Trophoblast cell (in vitro differentiated cells and primary cell): ENCODE measurements around the gene TMEM209.
"Not testable (repeated sequence)": the region's sequence is repeated elsewhere in the genome, so short reads cannot be mapped to it uniquely, and the experiment has no call there.

Experiments used
- DNase-seq, 2 donors: peaks; one replicate each; pipeline ENCODE4 v3.0.0-alpha.2; 2016
- H2AFZ ChIP-seq: 2 replicates; pipeline ENCODE4 v1.6.1; 2013; ENCODE audit warnings: low read length, moderate library complexity, mild to moderate bottlenecking; ENCODE audit not compliant: insufficient read depth, poor library complexity
- H2AK5ac ChIP-seq: 2 replicates; pipeline ENCODE4 v1.6.1; 2013; ENCODE audit warnings: mild to moderate bottlenecking, low read length
- H2BK120ac ChIP-seq: 2 replicates; pipeline ENCODE4 v1.6.1; 2013; ENCODE audit warnings: low read length, mild to moderate bottlenecking, moderate library complexity; ENCODE audit not compliant: insufficient read depth, poor library complexity
- H2BK12ac ChIP-seq: 2 replicates; pipeline ENCODE4 v1.6.1; 2013; ENCODE audit warnings: mild to moderate bottlenecking, low read length, moderate library complexity
- H2BK5ac ChIP-seq: 2 replicates; pipeline ENCODE4 v1.6.1; 2013; ENCODE audit warnings: low read length, low read depth, moderate library complexity, mild to moderate bottlenecking; ENCODE audit not compliant: poor library complexity
- H3K14ac ChIP-seq: 2 replicates; pipeline ENCODE4 v1.6.1; 2013; ENCODE audit warnings: mild to moderate bottlenecking, low read length
- H3K18ac ChIP-seq: 2 replicates; pipeline ENCODE4 v1.6.1; 2013; ENCODE audit warnings: mild to moderate bottlenecking, low read length
- H3K23ac ChIP-seq: 2 replicates; pipeline ENCODE4 v1.6.1; 2013; ENCODE audit warnings: low read length
- H3K27ac ChIP-seq: 2 replicates; pipeline ENCODE4 v1.5.1; 2013; ENCODE audit warnings: low read depth, mild to moderate bottlenecking, inconsistent platforms, low read length, moderate library complexity
- H3K27me3 ChIP-seq: 2 replicates; pipeline ENCODE4 v1.6.1; 2013; ENCODE audit warnings: inconsistent platforms, mild to moderate bottlenecking, low read length, moderate library complexity; ENCODE audit not compliant: insufficient read depth
- H3K36me3 ChIP-seq, 2 experiments: 1 replicate in 1 of 2; 2 replicates in 1 of 2; pipeline ENCODE4 v1.6.1; 2013; ENCODE audit warnings: low read length in 2 of 2, mild to moderate bottlenecking in 2 of 2, moderate library complexity in 1 of 2; ENCODE audit not compliant: insufficient read depth in 2 of 2, control insufficient read depth in 1 of 2
- H3K4ac ChIP-seq: 2 replicates; pipeline ENCODE4 v1.6.1; 2013; ENCODE audit warnings: low read depth, mild to moderate bottlenecking, low read length, moderate library complexity
- H3K4me1 ChIP-seq, 2 experiments: 1 replicate in 1 of 2; 2 replicates in 1 of 2; pipeline ENCODE4 v1.6.1; 2013; ENCODE audit warnings: low read length in 2 of 2, mild to moderate bottlenecking in 2 of 2, moderate library complexity in 1 of 2; ENCODE audit not compliant: insufficient read depth in 2 of 2, control insufficient read depth in 1 of 2
- H3K4me2 ChIP-seq: 2 replicates; pipeline ENCODE4 v1.6.1; 2013; ENCODE audit warnings: inconsistent platforms, mild to moderate bottlenecking, low read length, moderate library complexity
- H3K4me3 ChIP-seq: 2 replicates; pipeline ENCODE4 v1.5.1; 2013; ENCODE audit warnings: mild to moderate bottlenecking, low read depth, low read length, inconsistent platforms
- H3K79me1 ChIP-seq: one replicate; pipeline ENCODE4 v1.6.1; 2013; ENCODE audit warnings: low read length
- H3K79me2 ChIP-seq: 2 replicates; pipeline ENCODE4 v1.6.1; 2013; ENCODE audit warnings: low read length, mild to moderate bottlenecking; ENCODE audit not compliant: control insufficient read depth, insufficient read depth, poor library complexity
- H3K9ac ChIP-seq: 2 replicates; pipeline ENCODE4 v1.6.1; 2013; ENCODE audit warnings: mild to moderate bottlenecking, low read length
- H3K9me3 ChIP-seq: 2 replicates; pipeline ENCODE4 v1.6.1; 2013; ENCODE audit warnings: low read depth, mild to moderate bottlenecking, control low read depth, inconsistent platforms, low read length; ENCODE audit not compliant: insufficient read depth
- H4K12ac ChIP-seq: 2 replicates; pipeline ENCODE4 v1.6.1; 2013; ENCODE audit warnings: low read depth, mild to moderate bottlenecking, low read length, moderate library complexity
- H4K8ac ChIP-seq: 2 replicates; pipeline ENCODE4 v1.6.1; 2013; ENCODE audit warnings: low read depth, mild to moderate bottlenecking, low read length, moderate library complexity
- H4K91ac ChIP-seq: one replicate; pipeline ENCODE4 v1.6.1; 2013; ENCODE audit warnings: low read depth, mild to moderate bottlenecking, low read length, moderate library complexity
- WGBS: extraction: QIAGEN DNeasy Blood & Tissue Kit; methylation state at CpG from one replicate; pipeline ENCODE4 v1.1.7; 2013; ENCODE audit warnings: missing lambda C conversion rate; ENCODE audit not compliant: insufficient read length, insufficient coverage; ENCODE audit errors: extremely low coverage; 5-methylcytosine and 5-hydroxymethylcytosine counted together

Gene TMEM209

GRCh38 chr7:130246491-130246890 is 41.3 kb upstream of the TMEM209 start:
- H3K79me2 ChIP-seq, H2BK12ac ChIP-seq: not testable (repeated sequence)

DNA sequence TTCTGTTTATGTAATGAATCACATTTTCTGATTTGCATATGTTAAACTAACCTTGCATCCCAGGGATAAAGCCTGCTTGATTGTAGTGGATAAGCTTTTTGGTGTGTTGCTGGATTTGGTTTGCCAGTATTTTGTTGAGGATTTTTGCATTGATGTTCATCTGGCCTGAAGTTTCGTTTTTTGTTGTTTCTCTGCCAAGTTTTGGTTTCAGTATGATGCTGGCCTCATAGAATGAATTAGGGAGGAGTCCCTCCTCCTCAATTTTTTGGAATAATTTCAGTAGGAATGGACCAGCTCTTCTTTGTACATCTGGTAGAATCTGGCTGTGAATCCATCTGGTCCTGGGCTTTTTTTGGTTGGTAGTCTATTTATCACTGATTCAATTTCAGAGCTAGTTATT is 38.3 kb upstream of the TMEM209 start:
- WGBS, result no CpG with 5 or more reads among the region's 1 CpG
- not testable (repeated sequence) for H3K9ac ChIP-seq, H2AFZ ChIP-seq, H3K23ac ChIP-seq, H4K12ac ChIP-seq, H3K9me3 ChIP-seq, H2BK120ac ChIP-seq, H3K4me2 ChIP-seq, H2BK12ac ChIP-seq, H3K4me3 ChIP-seq, H4K91ac ChIP-seq, H3K79me1 ChIP-seq, DNase-seq, H3K79me2 ChIP-seq, H3K27ac ChIP-seq, H3K14ac ChIP-seq, H4K8ac ChIP-seq, H3K36me3 ChIP-seq, H3K4me1 ChIP-seq, H2AK5ac ChIP-seq, H3K4ac ChIP-seq, H3K18ac ChIP-seq, H2BK5ac ChIP-seq, H3K27me3 ChIP-seq

More at GRCh38 chr7:130246491-130246890, 41.3 kb upstream of the TMEM209 start:
- not testable (repeated sequence) for H4K91ac ChIP-seq, H3K36me3 ChIP-seq, H3K4me3 ChIP-seq, H3K23ac ChIP-seq, H3K79me1 ChIP-seq, H3K27ac ChIP-seq, H3K4ac ChIP-seq, H2BK120ac ChIP-seq, H2BK5ac ChIP-seq, DNase-seq, H3K27me3 ChIP-seq, H3K4me2 ChIP-seq, H3K4me1 ChIP-seq, H4K12ac ChIP-seq, H3K18ac ChIP-seq, H2AK5ac ChIP-seq, H2AFZ ChIP-seq, H3K9me3 ChIP-seq, H3K14ac ChIP-seq, H3K9ac ChIP-seq, H4K8ac ChIP-seq
- no CpG with 5 or more reads among the region's 1 CpG for WGBS

DNA sequence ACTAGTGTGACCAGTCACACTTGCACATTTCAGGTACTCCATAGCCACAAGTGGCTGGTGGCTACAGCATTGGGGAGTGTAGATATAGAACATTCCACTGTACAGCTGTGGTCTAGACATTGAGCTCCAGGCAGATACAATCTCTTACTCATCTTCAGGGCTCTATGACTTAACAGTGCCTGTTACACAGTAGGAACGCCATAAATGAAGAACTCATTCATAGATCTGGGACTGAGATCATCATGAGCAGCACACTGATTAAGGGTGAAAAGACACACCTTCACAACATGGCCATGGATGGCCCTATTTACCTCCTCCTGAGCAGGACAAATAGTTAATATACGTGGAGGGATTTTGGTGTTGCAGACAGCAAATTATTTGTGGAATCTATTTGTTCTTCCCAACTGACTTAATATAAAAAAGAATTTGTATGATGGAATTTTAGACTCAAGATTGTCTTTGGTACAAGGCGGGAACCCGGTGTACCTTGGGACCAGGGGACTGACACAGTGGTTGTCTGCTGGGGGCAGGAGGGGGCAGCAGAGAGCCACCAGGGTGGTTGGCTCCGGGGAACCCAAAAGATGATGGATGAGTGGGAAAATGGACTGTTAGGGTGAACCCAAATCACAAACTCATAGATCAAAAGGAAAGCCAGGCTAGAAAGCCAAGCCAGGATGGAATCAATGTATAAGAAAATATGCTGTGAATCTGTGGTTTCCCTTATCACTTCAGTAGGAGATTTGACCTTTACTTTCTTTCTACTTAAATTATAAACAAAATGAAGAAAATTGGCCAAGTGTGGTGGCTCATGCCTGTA is 37.2 kb upstream of the TMEM209 start:
- Histone ChIP-seq H3K9me3 (no peaks in the 10 kb centered on the region), H3K79me2 (no peaks in the 10 kb centered on the region)

DNA sequence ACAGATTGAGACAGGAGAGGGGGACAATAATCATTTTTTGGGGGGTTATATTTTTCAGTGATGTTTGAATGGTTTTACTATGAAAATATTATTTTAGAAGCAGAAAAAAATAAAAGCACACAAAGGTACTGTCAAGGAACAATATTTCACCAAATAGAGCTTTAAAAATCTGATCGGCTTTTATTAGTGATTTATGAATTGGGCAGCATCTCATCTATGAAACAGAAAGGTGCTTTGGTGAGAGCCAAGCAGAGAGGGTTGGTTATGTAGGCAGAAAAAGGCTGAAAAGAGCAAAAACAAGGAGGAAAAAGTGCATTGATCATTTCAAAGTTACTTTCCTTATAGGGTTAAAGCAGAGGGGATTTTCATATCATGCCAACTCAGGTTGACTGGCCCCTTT is 35.0 kb upstream of the TMEM209 start:
- Histone ChIP-seq H4K12ac (no peak overlapping the region), H3K36me3 (no peaks in the 10 kb centered on the region), H2AFZ (no peak overlapping the region), H4K8ac (no peak overlapping the region), H2AK5ac (no peak overlapping the region), H3K4me2 (no peak overlapping the region), H3K27ac (no peak overlapping the region), H2BK12ac (no peak overlapping the region), H3K79me1 (no peaks in the 10 kb centered on the region), H3K4me3 (no peak overlapping the region), H3K4me1 (peaks cover 0 to 2% of the 10 kb centered on the region in 2 experiments), H2BK5ac (no peak overlapping the region), H3K9me3 (no peaks in the 10 kb centered on the region), H3K14ac (no peak overlapping the region), H3K79me2 (no peaks in the 10 kb centered on the region), H3K4ac (no peak overlapping the region), H4K91ac (no peak overlapping the region), H3K27me3 (no peaks in the 10 kb centered on the region), H2BK120ac (no peak overlapping the region), H3K9ac (no peak overlapping the region), H3K18ac (no peak overlapping the region), H3K23ac (no peak overlapping the region)
- no peak for DNase-seq
- no CpG with 5 or more reads among the region's 1 CpG for WGBS

More for the DNA sequence above, 37.2 kb upstream of the TMEM209 start:
- no peak overlapping the region for H3K23ac ChIP-seq
- H3K14ac ChIP-seq, result no peak overlapping the region
- H2BK5ac ChIP-seq, result no peak overlapping the region
- H2AFZ ChIP-seq, result no peak overlapping the region
- no peak overlapping the region for H3K4ac ChIP-seq
- no peaks in the 10 kb centered on the region for H3K27me3 ChIP-seq
- H2AK5ac ChIP-seq, result no peak overlapping the region
- H2BK12ac ChIP-seq, result no peak overlapping the region
- H3K4me1 ChIP-seq, result peaks cover 0 to 2% of the 10 kb centered on the region in 2 experiments
- no peak overlapping the region for H3K4me2 ChIP-seq
- no peak overlapping the region for H4K12ac ChIP-seq
- no peak overlapping the region for H3K27ac ChIP-seq
- H4K8ac ChIP-seq, result peak overlapping the region; percentile 35
- no peak overlapping the region for H3K4me3 ChIP-seq
- H2BK120ac ChIP-seq, result peak overlapping the region; percentile 24
- H3K79me1 ChIP-seq, result no peaks in the 10 kb centered on the region
- H3K18ac ChIP-seq, result no peak overlapping the region
- DNase-seq, result peak; percentile 90 to 94
- H3K9ac ChIP-seq, result no peak overlapping the region
- no peaks in the 10 kb centered on the region for H3K36me3 ChIP-seq
- no CpG with 5 or more reads among the region's 5 CpGs for WGBS
- H4K91ac ChIP-seq, result peak overlapping the region; percentile 47
